Measurements from ENCODE around the gene DBR1.

The DBR1 gene

DNA sequence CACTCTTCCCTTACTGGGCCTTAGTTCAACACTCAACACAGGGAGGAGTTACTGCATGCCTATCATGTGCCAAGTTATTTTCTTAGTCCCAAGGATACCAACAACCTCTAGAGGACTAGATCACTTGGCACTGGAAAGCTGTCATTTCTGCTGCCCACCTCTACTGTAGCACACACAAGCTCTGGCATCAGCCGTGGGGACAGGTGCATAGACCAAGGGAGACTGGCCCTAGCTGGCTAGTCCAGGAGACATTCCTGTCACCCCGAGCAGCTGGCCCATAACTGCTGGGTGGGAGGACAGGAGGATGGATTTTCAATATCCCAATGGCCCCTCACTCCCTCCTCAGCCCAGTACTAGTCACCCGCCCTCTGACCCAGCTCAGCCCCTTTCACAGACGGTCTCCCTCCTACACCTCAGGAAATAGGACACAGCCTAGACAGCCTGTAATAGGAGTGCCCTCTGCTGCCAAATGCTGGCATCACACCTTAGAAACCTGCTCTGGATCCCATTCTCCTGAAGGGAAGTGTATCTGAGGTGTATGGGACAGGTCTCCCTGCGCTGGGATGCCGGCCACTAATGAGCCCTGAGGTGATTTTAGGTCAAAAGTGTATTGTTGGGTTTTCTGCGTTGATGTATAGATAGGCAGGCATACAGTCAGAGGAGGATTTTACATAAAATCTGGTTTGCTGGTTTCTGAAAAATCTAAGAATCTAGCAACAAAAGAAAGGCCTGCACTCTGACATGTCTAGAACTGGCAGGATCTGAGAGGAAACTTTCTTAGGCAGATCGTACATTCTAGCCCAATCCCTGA lies 55.9 kb downstream of the DBR1 start:
- FAIRE-seq = peak; percentile 91

DNA sequence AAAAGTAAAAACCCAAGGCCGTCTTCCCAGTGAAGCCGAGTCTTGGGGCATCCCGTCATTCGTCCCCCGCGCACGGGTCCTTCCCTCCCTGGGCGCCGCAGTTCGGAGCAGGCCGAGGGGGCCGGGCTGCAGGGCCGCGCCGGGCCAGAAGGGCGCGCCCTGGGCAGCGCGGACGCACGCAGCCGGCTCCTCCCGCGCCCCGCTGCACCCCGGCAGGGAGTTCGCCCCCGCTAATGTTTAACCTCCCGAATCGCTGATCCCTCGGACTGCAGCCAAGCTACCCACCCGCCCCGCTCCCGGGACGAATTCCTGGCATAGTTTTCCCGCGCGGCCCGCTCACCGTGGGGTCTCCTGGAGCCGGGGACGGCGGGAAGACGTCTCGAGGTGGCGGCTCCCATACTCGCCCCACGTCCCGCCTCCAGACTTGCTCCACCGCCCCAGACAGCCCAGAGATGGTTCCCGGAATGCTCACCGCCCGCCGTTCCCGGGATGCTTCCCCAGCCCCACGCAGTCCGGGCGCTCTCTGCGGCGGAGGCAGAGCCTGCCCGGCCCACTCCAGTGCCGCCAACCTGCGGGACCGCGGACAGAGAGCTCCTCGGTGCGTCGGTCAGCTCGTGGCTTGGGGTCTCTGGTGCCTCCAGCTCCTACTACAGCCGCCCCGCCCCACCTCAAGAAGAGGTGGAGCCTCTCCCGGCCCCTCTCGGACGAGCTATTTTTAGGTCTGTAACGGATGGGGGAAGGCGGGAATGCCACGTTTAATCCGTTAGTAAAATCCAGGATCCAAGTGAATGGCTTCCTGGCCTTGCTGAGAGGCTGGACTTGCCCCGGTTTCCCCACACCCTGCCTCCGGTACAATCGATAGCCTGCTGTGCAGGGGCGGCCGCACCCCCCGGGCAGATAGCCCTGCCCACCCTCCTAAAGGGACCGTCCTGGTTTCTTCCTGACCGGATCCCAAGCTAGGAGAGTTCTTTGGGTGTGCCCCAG lies 59.4 kb downstream of the DBR1 start, which contains the start of gene DZIP1L:
TSS of gene DZIP1L (minus strand) at position 621 of the 984 bp plus-strand sequence. CDS start 11,637 bp downstream, outside the sequence.
- FAIRE-seq = peak; percentile 82

DNA sequence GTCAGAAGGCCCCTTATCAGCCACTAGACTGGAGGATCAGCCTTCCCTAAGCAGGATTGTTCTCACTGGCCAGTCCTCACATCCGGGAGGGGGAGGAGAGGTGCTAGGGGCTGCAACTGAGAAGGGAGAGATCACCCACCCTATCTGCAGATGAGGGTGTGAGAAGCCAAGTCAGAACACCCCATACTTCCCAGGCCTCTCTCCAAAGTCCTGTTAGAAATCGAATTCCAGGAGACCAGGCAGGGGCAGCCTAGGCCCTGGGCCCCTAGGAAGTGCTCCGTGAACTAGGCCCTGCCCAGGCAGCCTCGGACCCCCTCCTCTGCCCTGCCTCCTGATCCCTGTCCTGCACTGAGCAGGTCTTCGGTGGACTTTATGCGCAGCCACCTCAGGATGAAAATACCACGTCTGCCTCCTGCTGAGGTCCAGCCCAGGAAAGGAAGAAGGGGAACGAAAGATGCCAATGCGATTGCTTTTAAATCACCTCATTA lies 60.2 kb downstream of the DBR1 start:
- no peak for FAIRE-seq

DNA sequence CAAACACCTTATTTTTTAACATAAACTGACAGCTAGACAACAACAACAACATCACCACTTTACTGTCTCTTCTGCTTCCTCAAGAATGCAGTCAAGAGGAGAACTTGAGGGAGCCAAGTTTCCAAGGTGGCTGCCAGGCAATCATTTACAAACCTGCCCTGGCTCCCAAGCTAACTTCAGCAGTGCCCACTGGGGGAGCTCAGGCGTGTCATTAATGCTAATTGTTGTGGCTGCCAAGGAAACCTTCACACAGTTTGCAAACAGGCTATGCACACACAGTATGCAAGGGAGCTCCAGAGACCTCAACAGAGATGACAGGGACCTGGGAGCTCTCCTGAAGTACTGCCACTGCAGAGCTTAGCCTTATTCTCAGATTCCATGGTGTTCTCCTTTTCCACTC lies 61.4 kb downstream of the DBR1 start:
- FAIRE-seq = no peak

GRCh38 chr3:138112362-138112761 lies 62.4 kb downstream of the DBR1 start:
- no peak for FAIRE-seq

All from G401.6 (cell line).